ENCODE data around the gene TMEM191C. TPM values are rescaled to one million over a fixed set of nuclear protein-coding genes. Genes with fewer than 3 reads are reported as not detected.
"Not testable (repeated sequence)": the region's sequence is repeated elsewhere in the genome, so short reads cannot be mapped to it uniquely, and the experiment has no call there.

TMEM191C gene
- total RNA-seq, 1 donor from 2014 or later = 6.8 TPM

GRCh38 chr22:21455334-21456089 is 11.7 kb upstream of the TMEM191C start:
- Mint-ChIP-seq H3K9me3 (no peaks in the 10 kb centered on the region), H3K27ac (no peak overlapping the region), H3K27me3 (no peaks in the 10 kb centered on the region), H3K4me1 (ENCODE audit: unreplicated experiment) (peaks cover 5% of the 10 kb centered on the region), H3K36me3 (no peaks in the 10 kb centered on the region), H3K4me3 (no peak overlapping the region)
- peak; percentile 67 for DNase-seq (ENCODE audit: extremely low spot score, unreplicated experiment)
- no peak for TF ChIP-seq CTCF (conservative IDR thresholded peaks at IDR 0.05)

- H3K9me3 Mint-ChIP-seq = no peaks in the 10 kb centered on the region
- peak overlapping the region; percentile 39 for H3K27ac Mint-ChIP-seq
- no peak for TF ChIP-seq CTCF (conservative IDR thresholded peaks at IDR 0.05)
- H3K4me1 Mint-ChIP-seq (ENCODE audit: unreplicated experiment) = peaks cover 5% of the 10 kb centered on the region
- no peaks in the 10 kb centered on the region for H3K36me3 Mint-ChIP-seq
- no peaks in the 10 kb centered on the region for H3K27me3 Mint-ChIP-seq
- no peak overlapping the region for H3K4me3 Mint-ChIP-seq
- DNase-seq (ENCODE audit: extremely low spot score, unreplicated experiment) = no peak
Observed at GRCh38 chr22:21457023-21457787, 10.0 kb upstream of the TMEM191C start.

- H3K9me3 Mint-ChIP-seq; H3K27me3 Mint-ChIP-seq; DNase-seq (ENCODE audit: extremely low spot score, unreplicated experiment); H3K4me1 Mint-ChIP-seq (ENCODE audit: unreplicated experiment); H3K4me3 Mint-ChIP-seq; H3K36me3 Mint-ChIP-seq; H3K27ac Mint-ChIP-seq: not testable (repeated sequence)
Observed at GRCh38 chr22:21462672-21463071, 4.5 kb upstream of the TMEM191C start.

GRCh38 chr22:21468194-21469096 is 1.3 kb downstream of the TMEM191C start:
- Mint-ChIP-seq H3K27ac (peak overlapping the region; percentile 89), H3K4me3 (peak overlapping the region; percentile 90)
- not testable (repeated sequence) for H3K27me3 Mint-ChIP-seq; H3K9me3 Mint-ChIP-seq; H3K36me3 Mint-ChIP-seq; H3K4me1 Mint-ChIP-seq (ENCODE audit: unreplicated experiment); DNase-seq (ENCODE audit: extremely low spot score, unreplicated experiment)

GRCh38 chr22:21469097-21469994 is 2.2 kb downstream of the TMEM191C start:
- H3K36me3 Mint-ChIP-seq; H3K9me3 Mint-ChIP-seq; H3K27ac Mint-ChIP-seq; H3K4me1 Mint-ChIP-seq (ENCODE audit: unreplicated experiment); DNase-seq (ENCODE audit: extremely low spot score, unreplicated experiment); H3K4me3 Mint-ChIP-seq; H3K27me3 Mint-ChIP-seq: not testable (repeated sequence)

- H3K27ac Mint-ChIP-seq = not testable (repeated sequence)
Observed at GRCh38 chr22:21472984-21473383, 5.8 kb downstream of the TMEM191C start.

GRCh38 chr22:21473664-21474063 is 6.5 kb downstream of the TMEM191C start:
- H3K4me1 Mint-ChIP-seq (ENCODE audit: unreplicated experiment); DNase-seq (ENCODE audit: extremely low spot score, unreplicated experiment); H3K27ac Mint-ChIP-seq; H3K36me3 Mint-ChIP-seq; H3K9me3 Mint-ChIP-seq; H3K4me3 Mint-ChIP-seq; H3K27me3 Mint-ChIP-seq: not testable (repeated sequence)

More at GRCh38 chr22:21472984-21473383, 5.8 kb downstream of the TMEM191C start:
- H3K9me3 Mint-ChIP-seq; H3K36me3 Mint-ChIP-seq; H3K4me1 Mint-ChIP-seq (ENCODE audit: unreplicated experiment); H3K27me3 Mint-ChIP-seq; DNase-seq (ENCODE audit: extremely low spot score, unreplicated experiment); H3K4me3 Mint-ChIP-seq: not testable (repeated sequence)

GRCh38 chr22:21484039-21484438 is 16.9 kb downstream of the TMEM191C start:
- H3K27me3 Mint-ChIP-seq; DNase-seq (ENCODE audit: extremely low spot score, unreplicated experiment); H3K4me3 Mint-ChIP-seq; H3K36me3 Mint-ChIP-seq; H3K27ac Mint-ChIP-seq; H3K9me3 Mint-ChIP-seq; H3K4me1 Mint-ChIP-seq (ENCODE audit: unreplicated experiment): not testable (repeated sequence)

GRCh38 chr22:21487723-21488122 is 20.5 kb downstream of the TMEM191C start:
- not testable (repeated sequence) for H3K4me1 Mint-ChIP-seq (ENCODE audit: unreplicated experiment); H3K36me3 Mint-ChIP-seq; H3K27me3 Mint-ChIP-seq; H3K4me3 Mint-ChIP-seq; H3K9me3 Mint-ChIP-seq; H3K27ac Mint-ChIP-seq; DNase-seq (ENCODE audit: extremely low spot score, unreplicated experiment)

GRCh38 chr22:21489149-21489680 is 22.0 kb downstream of the TMEM191C start:
- not testable (repeated sequence) for DNase-seq (ENCODE audit: extremely low spot score, unreplicated experiment); H3K27me3 Mint-ChIP-seq; H3K27ac Mint-ChIP-seq; H3K36me3 Mint-ChIP-seq; H3K9me3 Mint-ChIP-seq; H3K4me3 Mint-ChIP-seq; H3K4me1 Mint-ChIP-seq (ENCODE audit: unreplicated experiment)

All from type B pancreatic cell (in vitro differentiated cells).